GM21447 (cell line): Measurements from ENCODE around the gene SOD2.
"Not testable (repeated sequence)": the region's sequence is repeated elsewhere in the genome, so short reads cannot be mapped to it uniquely, and the experiment has no call there.

ENCODE experiments used
- ATAC-seq: cut with Tn5 transposase; IDR thresholded peaks from one replicate; pipeline ENCODE4 v1.9.1; 2021; ENCODE audit not compliant: unreplicated experiment

Gene SOD2

DNA sequence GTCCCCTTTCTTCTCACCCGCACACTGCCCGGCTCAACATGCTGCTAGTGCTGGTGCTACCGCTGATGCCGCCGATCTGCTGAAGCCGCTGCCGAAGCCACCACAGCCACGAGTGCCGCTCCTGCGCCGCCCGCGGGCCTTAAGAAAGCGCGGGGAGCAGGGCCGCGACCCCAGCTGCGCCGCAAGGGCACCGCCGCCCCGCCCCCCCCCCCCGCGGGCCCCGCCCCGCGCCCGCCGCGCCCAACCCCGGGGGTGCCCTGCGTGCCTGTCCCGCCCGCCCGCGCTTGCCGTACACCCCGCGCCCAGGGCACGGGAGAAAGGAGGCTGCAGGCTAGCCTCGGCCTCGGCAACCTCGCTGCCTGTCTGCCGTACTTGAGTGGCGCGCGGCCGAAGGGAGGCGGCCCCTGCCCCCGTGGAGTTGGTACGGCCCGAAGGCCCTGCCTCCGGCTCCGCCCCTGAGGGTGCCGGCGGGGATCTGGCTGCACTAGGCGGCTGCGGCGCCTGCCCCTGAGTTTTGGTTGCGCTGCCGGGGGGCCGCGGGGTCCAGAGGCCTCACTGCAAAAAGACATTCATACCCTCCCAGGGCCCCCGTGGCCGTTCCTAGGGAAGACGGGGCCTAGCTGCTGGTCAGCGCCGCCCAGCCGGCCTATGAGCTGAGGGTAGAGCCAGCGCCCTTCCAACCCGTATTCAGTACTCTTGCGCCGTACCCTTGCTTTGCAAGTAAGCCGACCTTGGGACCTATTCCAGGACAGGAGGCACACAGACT, at the start of gene SOD2:
Gene SOD2 (minus strand): TSS at position 114 of the 766 bp plus-strand sequence. CDS start 74 bp downstream, at position 40.
- peak; percentile 72 for ATAC-seq

DNA sequence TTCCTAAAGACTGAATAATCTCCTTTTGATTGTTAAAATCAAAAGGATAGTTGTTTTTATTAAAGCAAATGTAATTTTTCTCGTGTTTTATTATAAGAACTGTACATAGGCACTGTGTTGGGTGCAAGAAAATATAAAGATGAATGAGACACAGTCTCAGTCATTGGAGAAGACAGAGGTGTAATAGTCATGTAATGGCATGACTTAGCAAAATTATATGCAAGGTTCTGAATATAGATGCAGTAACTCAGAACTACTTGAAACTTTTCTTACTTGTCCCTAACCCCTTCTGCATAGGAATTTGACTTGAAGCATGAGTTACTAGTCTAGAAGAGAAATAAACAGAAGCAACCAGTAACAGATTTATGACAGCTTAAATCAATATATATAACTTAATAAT, 49.1 kb upstream of the SOD2 start:
- no peak for ATAC-seq

DNA sequence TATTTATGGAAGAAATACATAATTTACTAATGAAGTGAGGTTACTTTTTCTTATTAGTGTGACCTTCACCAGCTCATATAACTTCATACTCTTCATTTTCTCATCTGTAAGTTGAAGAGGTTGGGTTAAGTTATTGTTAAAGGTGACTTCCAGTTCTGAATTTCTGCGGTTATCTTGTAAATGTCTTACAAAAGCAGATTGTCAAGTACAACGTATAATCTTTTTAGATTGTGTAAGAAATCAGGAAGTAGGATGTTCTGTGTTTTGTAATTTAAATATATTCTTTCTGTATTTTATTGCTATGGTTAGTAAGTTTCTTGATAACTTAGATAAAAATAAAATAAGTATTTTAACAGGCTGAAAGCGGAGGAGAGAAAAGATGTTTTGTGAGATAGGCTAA, 46.3 kb upstream of the SOD2 start:
- ATAC-seq, result no peak

DNA sequence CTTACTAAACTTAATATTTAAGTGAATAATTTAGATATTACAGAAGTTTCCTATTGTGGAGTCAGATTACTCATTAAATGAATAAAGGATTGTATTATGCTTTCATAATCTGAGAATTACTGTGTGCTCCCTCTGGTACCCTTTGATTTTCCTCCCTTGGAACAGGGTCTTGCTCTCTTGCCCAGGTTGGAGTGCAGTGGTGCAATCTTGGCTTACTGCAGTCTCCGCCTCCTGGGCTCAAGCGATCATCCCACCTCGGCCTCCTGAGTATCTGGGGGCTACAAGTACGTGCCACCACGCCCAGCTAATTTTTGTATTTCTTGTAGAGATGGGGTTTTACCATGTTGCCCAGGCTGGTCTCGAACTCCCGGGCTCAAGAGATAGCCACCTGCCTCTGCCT, 43.9 kb upstream of the SOD2 start:
- no peak for ATAC-seq

DNA sequence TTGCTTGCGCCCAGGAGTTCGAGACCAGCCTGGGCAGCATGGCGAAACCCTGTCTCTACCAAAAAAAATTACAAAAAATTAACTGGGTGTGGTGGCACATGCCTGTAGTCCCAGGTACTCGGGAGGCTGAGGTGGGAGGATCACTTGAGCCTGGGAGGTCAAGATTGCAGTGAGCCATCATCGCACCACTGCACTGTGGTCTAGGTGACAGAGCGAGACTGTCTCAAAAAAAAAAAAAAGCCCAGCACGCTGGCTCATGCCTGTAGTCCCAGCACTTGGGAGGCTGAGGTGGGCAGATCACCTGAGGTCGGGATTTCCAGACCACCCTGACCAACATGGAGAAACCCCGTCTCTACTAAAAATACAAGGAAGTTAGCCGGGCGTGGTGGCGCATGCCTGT, 40.4 kb upstream of the SOD2 start:
- ATAC-seq, result not testable (repeated sequence)

DNA sequence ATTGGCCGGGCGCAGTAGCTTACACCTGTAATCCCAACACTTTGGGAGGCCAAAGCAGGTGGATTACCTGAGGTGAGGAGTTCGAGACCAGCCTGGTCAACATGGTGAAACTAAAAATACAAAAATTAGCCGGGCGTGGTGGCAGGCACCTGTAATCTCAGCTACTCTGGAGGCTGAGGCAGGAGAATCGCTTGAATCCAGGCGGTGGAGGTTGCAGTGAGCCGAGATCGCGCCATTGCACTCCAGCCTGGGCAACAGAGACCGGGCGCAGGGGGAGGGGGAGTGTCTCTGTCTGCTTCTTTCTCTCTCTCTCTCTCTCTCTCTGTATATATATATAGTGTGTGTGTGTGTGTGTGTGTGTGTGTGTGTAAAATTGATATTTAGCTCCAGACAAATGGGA, 39.5 kb upstream of the SOD2 start:
- ATAC-seq, result not testable (repeated sequence)

DNA sequence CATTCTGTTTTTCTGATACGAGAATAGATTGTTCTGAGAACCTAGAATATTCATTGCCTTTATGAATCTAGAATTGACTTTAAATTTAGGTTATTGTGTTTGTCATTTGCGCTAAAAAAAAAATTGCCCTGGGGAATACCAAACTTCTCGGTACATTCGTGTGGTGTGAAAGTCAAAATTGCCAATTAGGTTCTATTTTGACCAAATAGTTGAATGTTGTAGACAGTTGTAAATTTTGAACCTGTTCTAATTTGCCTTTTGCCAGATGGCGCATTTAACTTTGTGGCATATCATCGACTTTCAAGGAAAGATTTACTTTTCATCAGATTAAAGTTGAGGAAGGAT, 37.3 kb upstream of the SOD2 start:
- ATAC-seq, result no peak

DNA sequence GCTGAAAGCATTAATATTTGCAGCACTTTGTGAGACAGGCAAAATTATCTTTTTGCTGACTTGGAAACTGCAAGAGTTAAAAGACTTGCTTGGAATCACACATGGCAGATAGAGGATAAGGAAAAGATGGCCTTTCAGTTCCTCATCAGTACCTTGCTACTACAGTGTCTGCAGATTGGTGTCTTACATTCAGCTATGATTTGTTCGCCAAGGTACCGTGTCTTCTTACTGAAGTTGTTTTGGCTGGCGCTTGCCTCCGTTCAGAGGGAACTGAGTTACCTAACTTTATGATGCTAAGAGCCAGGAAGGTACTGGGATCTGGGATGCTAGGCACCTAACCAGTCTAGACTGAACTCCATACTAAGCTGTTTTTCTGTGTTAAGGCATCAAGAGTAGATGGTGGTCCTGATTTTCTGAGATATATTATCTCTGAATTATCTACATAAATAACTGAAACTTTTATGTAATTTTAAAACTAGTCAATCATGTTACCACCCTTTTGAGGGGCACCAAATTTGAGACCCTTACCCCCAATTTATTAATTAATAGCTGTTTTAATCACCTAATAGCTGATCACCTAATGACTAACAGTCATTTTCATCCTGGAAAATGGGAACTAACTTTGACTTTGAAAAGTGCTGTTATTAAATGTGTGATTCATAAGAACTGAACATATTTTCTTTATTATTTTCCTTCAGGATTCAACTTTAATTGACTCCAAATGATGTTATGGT, 36.7 kb upstream of the SOD2 start:
- ATAC-seq, result no peak

DNA sequence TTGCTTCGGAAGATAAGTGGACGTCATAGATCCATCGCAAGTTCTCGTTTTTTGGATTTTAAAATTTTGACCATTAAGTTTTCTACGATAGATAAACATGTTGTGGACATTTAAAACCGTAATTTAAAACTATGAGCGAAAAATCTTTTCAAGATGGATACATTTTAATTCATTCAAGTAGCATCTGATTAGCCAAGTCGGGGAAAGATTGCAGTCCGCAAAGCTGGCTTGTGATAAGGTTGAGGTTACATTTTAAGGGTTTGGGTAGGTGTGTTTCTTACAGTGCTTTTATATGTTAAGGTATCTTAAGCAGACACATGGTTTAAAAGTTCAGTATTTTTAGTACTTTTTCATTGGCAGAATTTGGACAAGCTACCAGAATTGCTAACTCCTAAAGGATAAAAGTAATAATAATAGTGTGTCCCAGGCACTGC, 35.5 kb upstream of the SOD2 start:
- ATAC-seq, result no peak

DNA sequence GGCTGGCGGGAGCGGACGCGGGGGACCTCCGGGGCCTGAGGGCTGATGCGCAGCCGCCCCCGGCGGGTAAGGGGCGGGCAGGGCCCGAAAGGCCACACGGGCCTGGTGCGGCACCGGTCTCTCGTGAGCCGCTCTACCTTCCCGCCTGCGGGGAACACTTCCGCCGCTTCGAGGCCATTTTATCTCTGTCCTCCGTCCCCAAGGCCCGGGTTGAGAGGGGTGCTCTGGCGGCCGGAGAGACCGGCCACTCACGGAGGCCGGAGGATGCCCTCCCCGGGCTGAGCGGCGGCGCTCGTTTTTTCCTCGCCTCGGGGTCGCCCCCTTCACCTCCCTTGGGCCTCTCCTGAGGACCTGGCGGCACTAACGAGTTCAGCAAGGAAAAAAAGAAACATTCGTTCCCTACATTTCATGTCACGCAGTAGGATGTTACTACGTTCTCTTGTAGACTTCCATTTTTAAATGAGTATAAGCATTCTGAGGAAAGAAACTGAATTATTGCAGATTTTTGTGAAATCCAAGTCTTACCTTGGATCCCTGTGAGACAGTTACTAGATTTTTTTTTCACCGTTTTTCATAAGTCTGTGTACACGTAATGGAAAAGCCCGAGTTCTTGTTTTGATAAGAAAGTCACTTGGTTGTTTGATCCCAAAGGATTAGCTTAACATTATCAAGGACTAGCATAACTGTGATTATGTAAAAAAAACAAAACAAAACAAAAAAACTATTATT, 34.8 kb upstream of the SOD2 start:
- peak; percentile 31 for ATAC-seq

DNA sequence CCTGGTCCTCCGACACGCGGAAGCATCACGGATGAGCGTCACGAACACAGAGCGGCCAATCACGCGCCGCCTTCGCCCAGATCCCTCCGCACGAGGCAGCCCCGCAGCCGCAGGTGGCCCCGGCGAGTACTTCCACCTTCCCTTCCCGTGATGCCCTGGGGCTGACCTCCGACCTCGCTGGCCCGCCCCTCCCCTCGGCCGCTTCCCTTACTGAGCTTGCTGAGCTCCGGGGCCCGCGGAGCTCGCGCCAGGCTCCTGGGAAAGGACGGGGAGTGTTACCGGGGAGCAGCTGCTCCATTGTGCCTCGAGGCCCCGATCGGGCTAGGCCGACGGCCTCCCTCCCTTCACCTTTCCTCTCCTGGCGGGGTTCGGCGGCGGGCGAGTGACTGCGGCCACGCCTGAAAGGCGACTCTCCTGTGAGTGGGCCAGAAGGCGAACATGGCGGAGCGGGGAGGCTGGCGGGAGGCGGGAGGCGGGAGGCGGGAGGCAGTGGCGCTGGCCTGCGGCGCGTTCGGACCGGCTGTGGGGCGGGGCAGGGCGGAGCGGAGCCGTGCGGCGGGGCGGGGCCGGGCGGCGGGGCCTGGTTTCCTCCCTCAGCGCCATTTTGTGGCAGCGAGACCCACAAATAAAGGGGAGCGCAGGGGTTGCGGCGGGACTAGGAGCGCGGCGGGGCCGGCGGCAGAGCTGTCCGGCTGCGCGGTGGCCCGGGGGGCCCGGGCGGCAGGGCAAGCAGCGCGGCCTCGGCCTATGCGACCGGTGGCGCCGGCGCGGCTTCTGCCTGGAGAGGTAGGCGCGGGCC, 34.1 kb upstream of the SOD2 start, which contains the start of gene WTAP:
Gene WTAP (plus strand): TSS at position 589 of the 799 bp plus-strand sequence. CDS start 8,760 bp downstream, outside the sequence.
- peak; percentile 81 for ATAC-seq

DNA sequence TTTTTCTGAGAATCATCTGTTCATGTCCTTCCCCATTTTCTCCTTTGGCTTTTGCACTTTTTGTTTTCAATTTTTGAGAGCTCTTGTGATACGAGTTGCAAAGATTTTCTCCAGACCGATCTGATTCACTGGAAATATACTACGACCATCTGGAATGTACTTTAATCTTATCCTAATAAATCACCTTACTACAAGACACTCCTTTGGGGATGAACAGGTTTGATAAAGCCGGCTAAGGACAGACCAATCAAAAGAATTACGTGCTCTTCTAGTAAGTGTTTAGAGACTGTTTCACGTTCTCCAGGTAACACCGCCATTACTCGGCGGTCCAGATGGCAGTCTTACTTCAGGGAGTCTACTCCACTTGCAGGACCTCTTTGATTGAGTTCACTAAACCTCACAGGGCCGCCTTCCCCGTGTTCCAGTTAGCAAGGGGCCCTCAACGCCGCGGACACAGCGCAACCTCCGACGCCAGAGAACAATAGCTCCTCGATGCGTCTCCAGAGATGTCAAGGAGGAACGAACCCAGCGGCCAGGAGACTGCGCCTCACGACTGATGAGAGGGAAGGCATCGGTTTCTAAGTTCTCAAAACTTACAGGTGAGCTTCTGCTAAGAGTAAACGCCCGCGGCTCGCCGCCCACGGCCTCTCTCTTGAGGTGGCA, 33.3 kb upstream of the SOD2 start:
- ATAC-seq, result peak; percentile 20

DNA sequence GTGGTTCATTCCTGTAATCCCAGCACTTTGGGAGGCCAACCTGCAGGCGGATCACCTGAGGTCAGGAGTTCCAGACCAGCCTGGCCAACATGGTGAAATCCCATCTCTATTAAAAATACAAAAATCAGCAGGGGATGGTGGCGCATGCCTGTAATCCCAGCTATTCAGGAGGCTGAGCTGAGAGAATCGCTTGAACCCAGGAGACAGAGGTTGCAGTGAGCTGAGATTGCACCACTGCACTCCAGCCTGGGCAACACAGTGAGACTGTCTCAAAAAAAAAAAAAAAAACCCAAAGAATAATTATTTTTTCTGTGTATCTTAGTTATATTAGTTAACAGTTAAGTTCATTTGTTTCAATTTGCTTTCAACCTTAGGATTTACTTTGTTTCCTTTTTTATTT, 32.2 kb upstream of the SOD2 start:
- not testable (repeated sequence) for ATAC-seq

DNA sequence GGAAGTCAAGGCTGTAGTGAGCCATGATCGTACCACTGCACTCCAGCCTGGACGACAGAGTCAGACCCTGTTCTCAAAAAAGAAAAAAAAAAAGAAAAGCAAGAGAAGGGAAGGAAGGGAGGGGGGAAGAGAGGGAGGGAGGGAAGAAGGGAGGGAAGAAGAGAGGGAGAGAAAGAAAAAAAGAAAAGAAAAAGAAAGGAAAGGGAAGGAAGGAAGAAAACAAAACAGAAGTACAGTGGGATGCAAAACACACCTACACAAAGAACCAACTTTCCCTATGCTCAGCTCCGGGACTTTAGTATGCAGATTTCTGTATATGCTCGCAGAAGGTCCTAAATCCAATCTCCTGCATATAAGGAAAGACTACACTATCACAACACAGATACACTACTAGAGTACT, 31.7 kb upstream of the SOD2 start:
- ATAC-seq, result no peak

DNA sequence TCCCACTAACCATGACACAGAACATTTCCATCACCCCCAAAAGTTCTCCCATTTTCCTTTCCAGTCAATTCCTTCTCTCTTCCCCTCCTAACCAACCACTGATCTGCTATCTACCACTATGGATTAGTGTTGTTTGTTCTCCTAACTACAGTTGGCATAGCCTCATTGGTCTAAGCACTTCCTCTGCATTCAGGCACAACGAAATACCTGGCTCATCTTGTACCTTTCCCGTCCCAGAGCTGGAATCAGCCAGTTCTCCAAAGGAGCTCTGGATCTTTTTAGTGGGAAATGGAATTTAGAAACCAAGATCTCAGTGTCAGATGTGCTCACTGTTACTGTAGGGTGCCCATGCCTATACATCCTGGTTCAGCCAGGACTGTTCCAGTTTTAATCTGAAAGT, 30.2 kb upstream of the SOD2 start:
- no peak for ATAC-seq

DNA sequence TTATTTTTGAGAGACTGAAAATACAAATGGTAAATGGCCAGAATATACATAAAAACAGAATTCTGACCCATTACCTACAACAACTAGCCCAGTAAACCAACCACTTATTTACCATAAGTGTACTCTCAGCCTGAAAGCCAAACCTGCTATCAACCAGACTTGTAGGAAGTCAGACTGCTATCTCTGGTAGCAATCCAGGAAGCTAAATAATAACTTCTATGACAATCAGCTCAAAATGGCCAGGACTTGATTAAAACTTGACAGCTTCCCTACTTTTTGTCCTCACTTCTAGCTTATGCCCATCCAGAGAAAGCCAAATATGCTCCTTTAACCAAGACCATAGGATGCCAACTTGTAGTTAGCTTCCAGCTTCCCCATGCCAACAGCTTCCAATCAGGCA, 29.6 kb upstream of the SOD2 start:
- no peak for ATAC-seq

DNA sequence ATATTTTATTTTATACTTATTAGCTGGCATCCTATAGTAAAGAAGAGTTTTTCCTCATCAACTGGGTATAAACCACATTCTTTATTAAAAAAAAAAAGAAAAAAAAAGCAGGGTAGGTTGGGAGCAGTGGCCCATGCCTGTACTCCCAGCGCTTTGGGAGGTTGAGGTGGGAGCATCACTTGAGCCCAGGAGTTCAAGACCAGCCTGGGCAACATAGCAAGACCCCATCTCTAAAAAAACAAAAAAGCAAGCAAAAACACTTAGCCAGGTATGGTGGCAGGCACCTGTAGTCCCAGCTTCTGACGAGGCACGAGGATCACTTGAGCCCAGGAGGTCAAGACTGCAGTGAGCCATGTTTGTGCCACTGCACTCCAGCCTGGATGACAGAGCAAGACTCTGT, 28.9 kb upstream of the SOD2 start:
- not testable (repeated sequence) for ATAC-seq

DNA sequence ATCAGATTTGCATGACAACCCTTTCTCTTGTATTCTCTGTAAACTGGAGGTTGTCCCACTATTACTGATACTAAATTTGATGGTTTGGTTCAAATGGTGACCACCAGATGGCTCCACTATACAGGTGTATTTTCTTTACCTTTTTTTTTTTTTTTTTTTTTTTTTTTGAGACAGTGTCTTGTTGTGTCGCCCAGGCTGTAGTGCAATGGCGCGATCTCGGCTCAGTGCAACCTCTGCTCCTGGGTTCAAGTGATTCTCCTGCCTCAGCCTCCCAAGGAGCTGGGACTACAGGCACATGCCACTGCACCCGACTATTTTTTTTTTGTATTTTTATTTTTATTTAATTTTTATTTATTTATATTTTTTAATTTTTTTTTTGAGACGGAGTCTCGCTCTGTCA, 27.7 kb upstream of the SOD2 start:
- no peak for ATAC-seq

DNA sequence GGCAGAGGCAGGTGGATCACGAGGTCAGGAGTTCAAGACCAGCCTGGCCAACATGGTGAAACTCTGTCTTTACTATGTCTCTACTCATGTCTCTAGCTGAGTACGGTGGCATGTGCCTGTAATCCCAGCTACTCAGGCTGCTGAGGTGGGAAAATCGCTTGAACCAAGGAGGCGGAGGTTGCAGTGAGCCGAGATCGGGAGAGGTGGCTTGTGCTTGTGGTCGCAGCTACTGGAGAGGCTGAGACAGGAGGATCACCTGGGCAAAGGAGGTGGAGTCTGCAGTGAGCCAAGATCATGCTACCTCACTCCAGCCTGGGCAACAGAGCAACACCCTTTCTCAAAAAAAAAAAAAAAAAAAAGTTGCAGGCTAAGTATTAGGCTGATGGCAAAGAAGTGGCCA, 26.2 kb upstream of the SOD2 start:
- no peak for ATAC-seq

DNA sequence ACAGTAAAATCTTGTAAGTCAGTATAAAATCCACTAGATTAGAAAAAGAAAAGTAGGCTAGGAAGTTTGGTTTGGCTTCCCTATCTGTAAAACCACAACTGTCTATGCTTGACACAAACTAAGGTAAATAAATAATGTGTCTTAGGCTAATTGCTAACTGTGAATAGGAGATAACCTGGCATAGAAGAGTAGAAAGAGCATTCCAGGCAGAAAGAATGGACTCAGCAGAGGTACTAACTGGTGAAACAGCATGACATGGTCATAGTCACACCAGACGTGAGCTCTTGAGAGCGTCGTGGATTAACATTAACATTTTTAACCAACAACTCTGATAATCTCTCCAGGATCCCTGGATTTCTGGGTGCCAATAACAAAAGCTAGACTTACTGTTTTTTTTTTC, 25.6 kb upstream of the SOD2 start:
- ATAC-seq, result no peak
